Endometrial microvascular endothelial cells (primary cell): ENCODE measurements around the gene GRID2IP. TPM values are rescaled to one million over a fixed set of nuclear protein-coding genes. Genes with fewer than 3 reads are reported as not detected.

Experiments used
- in situ Hi-C: cut with HindIII; loops from 2 replicates; pipeline ENCODE4 v1.10.0; 2017; ENCODE audit warnings: low sequenced_read_pairs, low pct_unique_long_range_greater_than_20kb; ENCODE audit errors: inconsistent ontology term
- total RNA-seq: library from RNA; depleted of rRNA; stranded (reverse); fragments of >200 nt; gene quantifications from one replicate; pipeline ENCODE4 v1.2.3, GENCODE V29; 2015; ENCODE audit errors: inconsistent ontology term

Gene GRID2IP
- total RNA-seq, 1 donor from 2014 or later = 0.84 TPM

- in situ Hi-C loops = no loop called here
Observed at GRCh38 chr7:6497994-6498393, 53.3 kb downstream of the GRID2IP start.

GRCh38 chr7:6497637-6497905 lies 53.7 kb downstream of the GRID2IP start:
- in situ Hi-C loops = no loop called here

GRCh38 chr7:6496842-6497636 lies 54.2 kb downstream of the GRID2IP start:
- in situ Hi-C loops = no loop called here

GRCh38 chr7:6495597-6496262 lies 55.5 kb downstream of the GRID2IP start:
- in situ Hi-C loops = no loop called here

GRCh38 chr7:6494365-6494764 lies 56.9 kb downstream of the GRID2IP start:
- in situ Hi-C loops = no loop called here

GRCh38 chr7:6491194-6491593 lies 60.1 kb downstream of the GRID2IP start:
- in situ Hi-C loops = no loop called here

GRCh38 chr7:6489612-6490011 lies 61.6 kb downstream of the GRID2IP start:
- in situ Hi-C loops = no loop called here

- in situ Hi-C loops = no loop called here
Observed at GRCh38 chr7:6487184-6487545, 64.1 kb downstream of the GRID2IP start.

- in situ Hi-C loops = no loop called here
Observed at GRCh38 chr7:6486438-6487183, 64.7 kb downstream of the GRID2IP start.

GRCh38 chr7:6482743-6483119 lies 68.5 kb downstream of the GRID2IP start:
- in situ Hi-C loops = no loop called here

GRCh38 chr7:6482307-6482706 lies 69.0 kb downstream of the GRID2IP start:
- in situ Hi-C loops = no loop called here

GRCh38 chr7:6481445-6481844 lies 69.8 kb downstream of the GRID2IP start:
- in situ Hi-C loops = no loop called here

- in situ Hi-C loops = no loop called here
Observed at GRCh38 chr7:6480323-6480660, 71.0 kb downstream of the GRID2IP start.

GRCh38 chr7:6479067-6479466 lies 72.2 kb downstream of the GRID2IP start:
- in situ Hi-C loops = no loop called here

GRCh38 chr7:6478186-6478585 lies 73.1 kb downstream of the GRID2IP start:
- in situ Hi-C loops = no loop called here

GRCh38 chr7:6477318-6477660 lies 74.0 kb downstream of the GRID2IP start:
- in situ Hi-C loops = no loop called here

GRCh38 chr7:6476596-6477317 lies 74.5 kb downstream of the GRID2IP start:
- in situ Hi-C loops = no loop called here

GRCh38 chr7:6475433-6476186 lies 75.7 kb downstream of the GRID2IP start:
- in situ Hi-C loops = no loop called here

- in situ Hi-C loops = no loop called here
Observed at GRCh38 chr7:6465862-6466261, 85.4 kb downstream of the GRID2IP start.
